ENCODE results near the gene MTHFD1L. TPM values are rescaled to one million over a fixed set of nuclear protein-coding genes. Genes with fewer than 3 reads are reported as not detected.

The MTHFD1L gene
- total and polyA plus RNA-seq, 2 of the 8 experiments (the other 6 are each of a cell fraction or from before 2014, with no cell fraction given) = 29.2 to 105 TPM

DNA sequence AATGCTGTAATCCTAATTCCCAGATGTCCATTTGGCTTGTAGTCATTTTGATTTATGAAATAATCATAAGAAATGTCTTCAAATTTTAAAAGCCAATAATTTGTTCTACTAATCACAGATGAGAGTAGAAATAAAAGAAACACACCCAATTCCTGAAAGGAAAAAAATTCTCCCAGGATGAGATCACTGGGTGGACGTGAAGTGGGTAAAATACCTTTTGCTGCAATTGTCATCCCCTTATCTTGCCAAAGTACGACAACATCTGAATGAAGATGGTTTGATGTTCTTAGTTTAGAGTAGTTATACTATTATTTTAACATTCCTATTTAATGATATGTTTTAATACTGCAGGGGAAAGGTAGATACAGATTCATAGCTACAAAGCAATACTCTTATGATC lies 33.7 kb downstream of the MTHFD1L start:
- Histone ChIP-seq H3K18ac (ENCODE audit: extremely low read depth, low read length) (no peak overlapping the region), H3K79me2 (ENCODE audit: control insufficient read depth in 1 of 2, insufficient read depth in 2 of 2, low read length in 2 of 2) (no peaks in the 10 kb centered on the region), H3K14ac (ENCODE audit: insufficient read length) (no peak overlapping the region), H2AFZ (ENCODE audit: low read length) (no peak overlapping the region), H3K27ac (ENCODE audit: low read depth, low read length) (no peak overlapping the region), H4K20me1 (replicated peaks in 1 of 2; ENCODE audit: control insufficient read depth in 1 of 2, insufficient read depth in 2 of 2, low read length in 2 of 2) (no peaks in the 10 kb centered on the region), H3K4me1 (replicated peaks in 1 of 4; ENCODE audit: control insufficient read depth in 3 of 4, insufficient read depth in 4 of 4, low read length in 3 of 4) (peaks cover 0 to 3% (median 0%) of the 10 kb centered on the region in 4 experiments; a peak in 1 of 7 replicates), H3K23ac (ENCODE audit: insufficient read length) (no peak overlapping the region), H3K79me1 (ENCODE audit: low read depth, low read length) (peaks cover 3% of the 10 kb centered on the region; the same call in 1 of the 2 replicates), H3K4ac (replicated peaks; ENCODE audit: insufficient read length, low read depth, low read length) (no peak overlapping the region), H2BK12ac (ENCODE audit: low read depth, low read length) (no peak overlapping the region), H3K36me3 (ENCODE audit: control insufficient read depth in 2 of 4, insufficient read depth in 4 of 4, low read length in 3 of 4) (peaks cover 0 to 19% (median 10%) of the 10 kb centered on the region in 4 experiments; a peak in 3 of 8 replicates), H4K91ac (replicated peaks; ENCODE audit: insufficient read length, low read length) (no peak overlapping the region), H4K5ac (ENCODE audit: insufficient read length, low read depth, low read length) (no peak overlapping the region), H3K27me3 (replicated peaks in 1 of 4; ENCODE audit: control insufficient read depth in 3 of 4, extremely low read depth in 1 of 4, insufficient read depth in 3 of 4, low read length in 3 of 4) (no peaks in the 10 kb centered on the region), H2BK20ac (ENCODE audit: low read length) (no peak overlapping the region), H2AK5ac (ENCODE audit: low read depth, low read length) (no peak overlapping the region), H2BK15ac (ENCODE audit: low read length) (no peak overlapping the region), H3K56ac (replicated peaks; ENCODE audit: insufficient read length, low read depth, low read length) (no peak overlapping the region), H3K23me2 (ENCODE audit: low read depth, low read length) (no peaks in the 10 kb centered on the region), H2BK120ac (replicated peaks; ENCODE audit: low read depth, low read length) (no peak overlapping the region), H3K9ac (replicated peaks in 1 of 4; ENCODE audit: extremely low read depth in 1 of 4, low read depth in 3 of 4, low read length in 3 of 4) (no peak overlapping the region), H4K8ac (ENCODE audit: extremely low read depth, insufficient read depth, low read length) (no peak overlapping the region), H3K4me2 (ENCODE audit: insufficient read depth in 1 of 2, low read depth in 2 of 2, low read length in 2 of 2) (no peak overlapping the region), H3K9me3 (ENCODE audit: insufficient read depth in 2 of 2, low read depth in 1 of 2, low read length in 1 of 2) (no peaks in the 10 kb centered on the region), H3K4me3 (ENCODE audit: extremely low read depth in 1 of 4, insufficient read depth in 2 of 4, low read depth in 3 of 4, low read length in 4 of 4) (no peak overlapping the region), H2BK5ac (ENCODE audit: low read depth, low read length) (no peak overlapping the region)
- 92% methylated on average over 2 of the region's 2 CpGs; no CpG with 5 or more reads in 1 of the 2 experiments for WGBS, 2 experiments (ENCODE audit: extremely low coverage in 1 of 2, insufficient coverage in 1 of 2, insufficient read length in 1 of 2, insufficient replicate concordance in 2 of 2, low coverage in 1 of 2, low lambda C conversion rate in 2 of 2, missing lambda C conversion rate in 1 of 2)
- FAIRE-seq (no peak), DNase-seq (ENCODE audit: low read depth in 1 of 2, low spot score in 2 of 2) (no peak)
- ChIA-PET POLR2A (ENCODE audit: partially characterized antibody) (interaction anchor here (1.3 to 1.5 kb wide), 2 partner anchors 10 to 33 kb away, joined by 3 read pairs; no protein-coding TSS in a partner anchor), CTCF (ENCODE audit: partially characterized antibody) (no interaction called here)
- TF ChIP-seq BCL11A (IDR thresholded peaks at IDR 0.05; ENCODE audit: low read depth in 2 of 2, low read length in 2 of 2) (no peak), EGR1 (IDR thresholded peaks at IDR 0.05; ENCODE audit: borderline replicate concordance, low read depth, low read length) (no peak), ZNF274 (IDR thresholded peaks at IDR 0.05; ENCODE audit: borderline replicate concordance, extremely low read depth, low read length) (no peak), GABPA (IDR thresholded peaks at IDR 0.05; ENCODE audit: borderline replicate concordance, insufficient read depth, low read length) (no peak), TCF12 (IDR thresholded peaks at IDR 0.05; ENCODE audit: low read depth, low read length) (no peak), NRF1 (IDR thresholded peaks at IDR 0.05; ENCODE audit: low read depth, low read length) (no peak), CHD1 (IDR thresholded peaks at IDR 0.05; ENCODE audit: low read depth, low read length) (no peak), TBP (IDR thresholded peaks at IDR 0.05; ENCODE audit: low read depth, low read length) (no peak), TAF1 (IDR thresholded peaks at IDR 0.05; ENCODE audit: low read depth, low read length) (no peak)
- TF ChIP-seq, protein P1, sequence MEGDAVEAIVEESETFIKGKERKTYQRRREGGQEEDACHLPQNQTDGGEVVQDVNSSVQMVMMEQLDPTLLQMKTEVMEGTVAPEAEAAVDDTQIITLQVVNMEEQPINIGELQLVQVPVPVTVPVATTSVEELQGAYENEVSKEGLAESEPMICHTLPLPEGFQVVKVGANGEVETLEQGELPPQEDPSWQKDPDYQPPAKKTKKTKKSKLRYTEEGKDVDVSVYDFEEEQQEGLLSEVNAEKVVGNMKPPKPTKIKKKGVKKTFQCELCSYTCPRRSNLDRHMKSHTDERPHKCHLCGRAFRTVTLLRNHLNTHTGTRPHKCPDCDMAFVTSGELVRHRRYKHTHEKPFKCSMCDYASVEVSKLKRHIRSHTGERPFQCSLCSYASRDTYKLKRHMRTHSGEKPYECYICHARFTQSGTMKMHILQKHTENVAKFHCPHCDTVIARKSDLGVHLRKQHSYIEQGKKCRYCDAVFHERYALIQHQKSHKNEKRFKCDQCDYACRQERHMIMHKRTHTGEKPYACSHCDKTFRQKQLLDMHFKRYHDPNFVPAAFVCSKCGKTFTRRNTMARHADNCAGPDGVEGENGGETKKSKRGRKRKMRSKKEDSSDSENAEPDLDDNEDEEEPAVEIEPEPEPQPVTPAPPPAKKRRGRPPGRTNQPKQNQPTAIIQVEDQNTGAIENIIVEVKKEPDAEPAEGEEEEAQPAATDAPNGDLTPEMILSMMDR (IDR thresholded peaks at IDR 0.05; ENCODE audit: control extremely low read depth in 1 of 3, insufficient read depth in 1 of 3, low read depth in 1 of 3, low read length in 3 of 3) = no peak

Measured in H1 (cell line).